ENCODE results near the gene WFDC1.

The WFDC1 gene

DNA sequence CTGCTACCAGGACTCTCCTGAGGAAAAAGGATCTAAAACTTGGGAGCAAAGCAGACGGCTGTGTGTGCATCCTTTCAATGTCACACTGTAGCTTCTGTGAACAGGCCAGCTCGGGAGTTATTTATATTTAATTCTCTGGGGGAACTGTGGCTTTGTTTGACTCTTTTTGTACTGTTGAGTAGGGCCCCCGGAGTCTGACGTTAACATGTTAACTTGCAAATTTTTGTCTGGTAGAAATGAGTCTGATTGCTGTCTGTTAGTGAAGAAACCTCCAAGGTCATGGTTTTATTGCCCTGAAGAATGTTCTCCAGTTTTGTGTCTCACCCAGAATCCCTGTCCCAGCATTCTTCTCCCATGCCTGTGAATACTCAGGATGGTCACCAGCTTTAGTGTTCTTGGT, 40.6 kb upstream of the WFDC1 start:
- H2AFZ ChIP-seq (ENCODE audit: low read depth, low read length), result no peak overlapping the region
- no peak overlapping the region for H3K4me2 ChIP-seq (ENCODE audit: insufficient read depth, low read length)
- no peak overlapping the region for H3K9ac ChIP-seq (ENCODE audit: low read depth, low read length)
- ATAC-seq (ENCODE audit: insufficient read depth, low read depth), result no peak
- no peak overlapping the region for H3K27ac ChIP-seq (ENCODE audit: low read length)
- no peaks in the 10 kb centered on the region for H3K36me3 ChIP-seq (ENCODE audit: insufficient read depth, low read length)
- no peaks in the 10 kb centered on the region for H3K79me2 ChIP-seq (ENCODE audit: insufficient read depth, low read length)
- H3K4me1 ChIP-seq (ENCODE audit: insufficient read depth, low read length), result no peaks in the 10 kb centered on the region
- H4K20me1 ChIP-seq (ENCODE audit: insufficient read depth, low read length), result no peaks in the 10 kb centered on the region
- no peak overlapping the region for H3K4me3 ChIP-seq (ENCODE audit: low read depth in 1 of 2, low read length in 2 of 2)
- no peak for TF ChIP-seq EZH2 (IDR thresholded peaks at IDR 0.05; ENCODE audit: borderline replicate concordance, low read depth, low read length, severe bottlenecking)
- TF ChIP-seq, protein P1, sequence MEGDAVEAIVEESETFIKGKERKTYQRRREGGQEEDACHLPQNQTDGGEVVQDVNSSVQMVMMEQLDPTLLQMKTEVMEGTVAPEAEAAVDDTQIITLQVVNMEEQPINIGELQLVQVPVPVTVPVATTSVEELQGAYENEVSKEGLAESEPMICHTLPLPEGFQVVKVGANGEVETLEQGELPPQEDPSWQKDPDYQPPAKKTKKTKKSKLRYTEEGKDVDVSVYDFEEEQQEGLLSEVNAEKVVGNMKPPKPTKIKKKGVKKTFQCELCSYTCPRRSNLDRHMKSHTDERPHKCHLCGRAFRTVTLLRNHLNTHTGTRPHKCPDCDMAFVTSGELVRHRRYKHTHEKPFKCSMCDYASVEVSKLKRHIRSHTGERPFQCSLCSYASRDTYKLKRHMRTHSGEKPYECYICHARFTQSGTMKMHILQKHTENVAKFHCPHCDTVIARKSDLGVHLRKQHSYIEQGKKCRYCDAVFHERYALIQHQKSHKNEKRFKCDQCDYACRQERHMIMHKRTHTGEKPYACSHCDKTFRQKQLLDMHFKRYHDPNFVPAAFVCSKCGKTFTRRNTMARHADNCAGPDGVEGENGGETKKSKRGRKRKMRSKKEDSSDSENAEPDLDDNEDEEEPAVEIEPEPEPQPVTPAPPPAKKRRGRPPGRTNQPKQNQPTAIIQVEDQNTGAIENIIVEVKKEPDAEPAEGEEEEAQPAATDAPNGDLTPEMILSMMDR (IDR thresholded peaks at IDR 0.05; ENCODE audit: borderline replicate concordance, extremely low read depth, low read length, poor library complexity, severe bottlenecking), result no peak
- no peaks in the 10 kb centered on the region for H3K9me3 ChIP-seq (ENCODE audit: insufficient read depth, low read length, severe bottlenecking)
- no peak for DNase-seq
- H3K27me3 ChIP-seq (ENCODE audit: insufficient read depth, low read length, poor library complexity), result peaks cover 12% of the 10 kb centered on the region

DNA sequence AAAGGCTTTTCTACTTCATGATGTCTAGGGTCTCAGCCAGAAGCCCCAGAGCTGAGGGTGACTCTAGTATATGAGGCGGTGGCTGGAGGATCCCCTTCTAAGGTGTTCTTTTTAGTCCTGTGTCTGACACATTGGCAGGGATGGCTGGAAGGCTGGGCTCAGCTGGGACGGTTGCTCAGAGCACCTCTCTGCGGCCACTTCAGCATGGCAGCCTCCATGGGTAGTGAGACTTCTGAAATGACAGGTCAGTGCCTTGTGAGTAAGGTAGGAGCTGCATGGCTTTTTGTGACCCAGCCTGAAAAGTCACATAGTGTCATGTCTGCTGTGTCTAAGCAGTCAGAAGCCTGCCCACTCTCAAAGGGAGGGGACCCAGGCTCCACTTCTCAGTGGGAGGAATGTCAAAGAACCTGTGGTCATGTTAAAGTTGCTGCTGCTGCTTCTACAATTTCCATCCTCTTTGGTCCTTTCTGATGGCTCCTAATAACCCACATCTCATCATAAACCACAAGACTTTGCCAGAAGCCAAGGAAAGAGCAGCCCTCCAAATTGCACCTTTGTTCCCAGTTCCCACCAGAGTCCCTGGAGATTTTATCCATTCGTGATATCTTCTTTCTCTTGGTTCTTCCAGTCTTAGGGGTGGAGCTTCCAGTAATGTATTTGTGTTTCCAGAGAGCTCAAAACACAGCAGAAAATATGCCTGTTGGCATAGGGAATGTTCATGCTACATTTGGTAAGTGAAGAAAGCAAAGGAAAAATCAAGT, 39.4 kb upstream of the WFDC1 start:
- no peak for ATAC-seq (ENCODE audit: insufficient read depth, low read depth)
- Histone ChIP-seq H3K4me2 (ENCODE audit: insufficient read depth, low read length) (no peak overlapping the region), H3K79me2 (ENCODE audit: insufficient read depth, low read length) (no peaks in the 10 kb centered on the region), H3K27ac (ENCODE audit: low read length) (no peak overlapping the region), H3K4me3 (ENCODE audit: low read depth in 1 of 2, low read length in 2 of 2) (no peak overlapping the region), H3K36me3 (ENCODE audit: insufficient read depth, low read length) (no peaks in the 10 kb centered on the region), H2AFZ (ENCODE audit: low read depth, low read length) (no peak overlapping the region), H3K4me1 (ENCODE audit: insufficient read depth, low read length) (no peaks in the 10 kb centered on the region), H3K9ac (ENCODE audit: low read depth, low read length) (no peak overlapping the region), H4K20me1 (ENCODE audit: insufficient read depth, low read length) (no peaks in the 10 kb centered on the region), H3K9me3 (ENCODE audit: insufficient read depth, low read length, severe bottlenecking) (no peaks in the 10 kb centered on the region), H3K27me3 (ENCODE audit: insufficient read depth, low read length, poor library complexity) (peaks cover 12% of the 10 kb centered on the region)
- no peak for DNase-seq
- TF ChIP-seq EZH2 (IDR thresholded peaks at IDR 0.05; ENCODE audit: borderline replicate concordance, low read depth, low read length, severe bottlenecking), result no peak
- TF ChIP-seq, protein P1 (IDR thresholded peaks at IDR 0.05; ENCODE audit: borderline replicate concordance, extremely low read depth, low read length, poor library complexity, severe bottlenecking), result no peak

DNA sequence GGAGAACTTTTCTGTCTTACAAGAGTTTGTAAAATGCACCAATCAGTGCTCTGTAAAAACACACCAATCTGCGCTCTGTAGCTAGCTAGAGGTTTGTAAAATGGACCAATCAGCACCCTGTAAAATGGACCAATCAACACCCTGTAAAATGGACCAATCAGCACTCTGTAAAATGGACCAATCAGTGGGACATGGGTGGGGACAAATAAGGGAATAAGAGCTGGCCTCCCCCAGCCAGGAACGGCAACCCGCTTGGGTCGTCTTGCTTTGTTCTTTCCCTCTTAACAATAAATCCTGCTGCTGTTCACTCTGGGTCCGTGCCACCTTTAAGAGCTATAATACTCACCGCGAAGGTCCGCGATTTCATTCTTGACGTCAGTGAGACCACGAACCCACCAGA, 36.4 kb upstream of the WFDC1 start:
- Histone ChIP-seq H3K4me3 (ENCODE audit: low read depth in 1 of 2, low read length in 2 of 2) (no peak overlapping the region), H3K9ac (ENCODE audit: low read depth, low read length) (no peak overlapping the region), H3K27ac (ENCODE audit: low read length) (no peak overlapping the region), H3K79me2 (ENCODE audit: insufficient read depth, low read length) (no peaks in the 10 kb centered on the region), H2AFZ (ENCODE audit: low read depth, low read length) (no peak overlapping the region), H3K4me1 (ENCODE audit: insufficient read depth, low read length) (no peaks in the 10 kb centered on the region), H4K20me1 (ENCODE audit: insufficient read depth, low read length) (no peaks in the 10 kb centered on the region), H3K27me3 (ENCODE audit: insufficient read depth, low read length, poor library complexity) (peaks cover 5% of the 10 kb centered on the region), H3K4me2 (ENCODE audit: insufficient read depth, low read length) (no peak overlapping the region), H3K36me3 (ENCODE audit: insufficient read depth, low read length) (no peaks in the 10 kb centered on the region), H3K9me3 (ENCODE audit: insufficient read depth, low read length, severe bottlenecking) (no peaks in the 10 kb centered on the region)
- ATAC-seq (ENCODE audit: insufficient read depth, low read depth) (no peak), DNase-seq (no peak)
- TF ChIP-seq, protein P1 (IDR thresholded peaks at IDR 0.05; ENCODE audit: borderline replicate concordance, extremely low read depth, low read length, poor library complexity, severe bottlenecking), result no peak
- TF ChIP-seq EZH2 (IDR thresholded peaks at IDR 0.05; ENCODE audit: borderline replicate concordance, low read depth, low read length, severe bottlenecking), result no peak

All from DND-41 (cell line).